ENCODE measurements around the gene C9orf43.
"Not testable (repeated sequence)": the region's sequence is repeated elsewhere in the genome, so short reads cannot be mapped to it uniquely, and the experiment has no call there.

The C9orf43 gene

GRCh38 chr9:113421726-113422125, 11.2 kb downstream of the C9orf43 start:
- DNase-seq = no peak

GRCh38 chr9:113425072-113425471, 14.5 kb downstream of the C9orf43 start:
- DNase-seq = no peak

- no peak for DNase-seq
Measured at GRCh38 chr9:113426701-113427100, 16.2 kb downstream of the C9orf43 start.

- no peak for DNase-seq
Measured at GRCh38 chr9:113427629-113428028, 17.1 kb downstream of the C9orf43 start.

GRCh38 chr9:113428062-113428615, 17.6 kb downstream of the C9orf43 start:
- no peak for DNase-seq

- DNase-seq = no peak
Measured at GRCh38 chr9:113431191-113431590, 20.6 kb downstream of the C9orf43 start.

GRCh38 chr9:113436728-113437515, 26.4 kb downstream of the C9orf43 start:
- DNase-seq = no peak

GRCh38 chr9:113437716-113438115, 27.2 kb downstream of the C9orf43 start:
- not testable (repeated sequence) for DNase-seq

GRCh38 chr9:113444736-113445135, 34.2 kb downstream of the C9orf43 start:
- DNase-seq = no peak

- no peak for DNase-seq
Measured at GRCh38 chr9:113446323-113446740, 35.8 kb downstream of the C9orf43 start.

GRCh38 chr9:113449376-113449775, 38.8 kb downstream of the C9orf43 start:
- DNase-seq = no peak

- no peak for DNase-seq
Measured at GRCh38 chr9:113452113-113452605, 41.6 kb downstream of the C9orf43 start.

- DNase-seq = no peak
Measured at GRCh38 chr9:113454914-113455761, 44.6 kb downstream of the C9orf43 start.

GRCh38 chr9:113456235-113456634, 45.7 kb downstream of the C9orf43 start:
- DNase-seq = no peak

GRCh38 chr9:113461285-113461684, 50.7 kb downstream of the C9orf43 start:
- DNase-seq = no peak

- no peak for DNase-seq
Measured at GRCh38 chr9:113461943-113462342, 51.4 kb downstream of the C9orf43 start.

GRCh38 chr9:113462781-113463286, 52.3 kb downstream of the C9orf43 start:
- no peak for DNase-seq

- no peak for DNase-seq
Measured at GRCh38 chr9:113463418-113464285, 53.1 kb downstream of the C9orf43 start, which contains the start of gene RGS3. Gene RGS3 (plus strand): TSS chr9:113463727. CDS start chr9:113463803, 76 bp downstream.

GRCh38 chr9:113464286-113464660, 53.7 kb downstream of the C9orf43 start:
- no peak for DNase-seq

GRCh38 chr9:113465599-113466140, 55.1 kb downstream of the C9orf43 start:
- no peak for DNase-seq

GRCh38 chr9:113467183-113467582, 56.6 kb downstream of the C9orf43 start:
- no peak for DNase-seq

Measured in activated CD4-positive, CD25-positive, alpha-beta regulatory T cell treated with anti-CD3 and anti-CD28 coated beads, Interleukin-2, amount 50 U/mL, for 72 hours (primary cell).